ENCODE results near the gene SRP68.
"Not testable (repeated sequence)": the region's sequence is repeated elsewhere in the genome, so short reads cannot be mapped to it uniquely, and the experiment has no call there.

The SRP68 gene

DNA sequence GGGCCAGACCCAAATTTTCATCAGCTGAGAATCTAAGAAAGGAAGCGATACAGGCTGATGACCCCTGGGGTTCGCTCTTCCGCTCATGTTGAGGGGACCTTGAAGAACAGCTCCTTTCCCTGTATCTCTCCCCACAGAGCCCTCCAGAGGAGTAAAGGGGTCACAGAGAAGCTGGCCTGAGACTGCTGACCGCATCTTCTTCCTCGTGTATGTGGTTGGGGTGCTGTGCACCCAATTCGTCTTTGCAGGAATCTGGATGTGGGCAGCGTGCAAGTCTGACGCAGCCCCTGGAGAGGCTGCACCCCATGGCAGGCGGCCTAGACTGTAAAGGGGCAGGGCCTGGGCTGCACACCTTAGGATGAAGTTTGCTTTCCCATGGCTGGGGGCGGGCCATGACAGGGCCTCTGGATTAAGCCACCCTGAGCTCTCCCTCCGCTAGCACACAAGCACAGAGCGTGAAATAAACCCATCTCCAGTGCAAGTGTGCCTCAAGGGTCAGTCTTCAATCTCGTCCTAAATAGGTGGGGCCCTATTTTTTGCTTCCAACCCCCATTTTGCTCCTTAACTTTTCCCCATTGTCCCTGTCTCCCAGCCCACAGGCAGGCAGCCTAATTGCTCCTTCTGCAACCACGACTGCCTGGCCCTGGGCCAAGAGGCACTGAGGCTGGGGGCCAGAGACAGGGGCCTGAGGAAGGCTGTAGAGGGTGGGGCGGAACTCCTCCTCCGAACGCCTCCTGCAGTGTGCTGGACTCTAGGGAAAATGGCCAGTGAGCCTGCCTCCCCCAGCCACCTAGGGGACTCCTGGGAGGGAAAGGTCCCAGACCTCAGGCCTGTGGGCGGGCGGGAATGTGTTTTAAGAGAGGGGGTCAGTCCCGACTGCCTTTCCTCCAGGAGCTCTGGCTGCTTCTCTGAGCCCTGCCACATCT, 10.3 kb upstream of the SRP68 start:
- H3K4me3 ChIP-seq (ENCODE audit: low read length in 2 of 2): no peak overlapping the region
- H3K27me3 ChIP-seq (ENCODE audit: control insufficient read depth in 2 of 2, insufficient read depth in 2 of 2, low read length in 2 of 2): peaks cover 20% of the 10 kb centered on the region in 2 donors
- H3K9ac ChIP-seq (ENCODE audit: low read depth in 1 of 2, low read length in 2 of 2): no peak overlapping the region
- H3K4me1 ChIP-seq (ENCODE audit: control insufficient read depth in 2 of 2, insufficient read depth in 2 of 2, low read length in 2 of 2): no peaks in the 10 kb centered on the region
- H3K9me3 ChIP-seq (ENCODE audit: control insufficient read depth in 2 of 2, low read length in 2 of 2): no peaks in the 10 kb centered on the region
- H3K27ac ChIP-seq (ENCODE audit: low read depth in 2 of 2, low read length in 2 of 2): no peak overlapping the region
- H3K36me3 ChIP-seq (ENCODE audit: control insufficient read depth in 2 of 2, insufficient read depth in 2 of 2, low read length in 2 of 2): peaks cover 35 to 43% of the 10 kb centered on the region in 2 donors

DNA sequence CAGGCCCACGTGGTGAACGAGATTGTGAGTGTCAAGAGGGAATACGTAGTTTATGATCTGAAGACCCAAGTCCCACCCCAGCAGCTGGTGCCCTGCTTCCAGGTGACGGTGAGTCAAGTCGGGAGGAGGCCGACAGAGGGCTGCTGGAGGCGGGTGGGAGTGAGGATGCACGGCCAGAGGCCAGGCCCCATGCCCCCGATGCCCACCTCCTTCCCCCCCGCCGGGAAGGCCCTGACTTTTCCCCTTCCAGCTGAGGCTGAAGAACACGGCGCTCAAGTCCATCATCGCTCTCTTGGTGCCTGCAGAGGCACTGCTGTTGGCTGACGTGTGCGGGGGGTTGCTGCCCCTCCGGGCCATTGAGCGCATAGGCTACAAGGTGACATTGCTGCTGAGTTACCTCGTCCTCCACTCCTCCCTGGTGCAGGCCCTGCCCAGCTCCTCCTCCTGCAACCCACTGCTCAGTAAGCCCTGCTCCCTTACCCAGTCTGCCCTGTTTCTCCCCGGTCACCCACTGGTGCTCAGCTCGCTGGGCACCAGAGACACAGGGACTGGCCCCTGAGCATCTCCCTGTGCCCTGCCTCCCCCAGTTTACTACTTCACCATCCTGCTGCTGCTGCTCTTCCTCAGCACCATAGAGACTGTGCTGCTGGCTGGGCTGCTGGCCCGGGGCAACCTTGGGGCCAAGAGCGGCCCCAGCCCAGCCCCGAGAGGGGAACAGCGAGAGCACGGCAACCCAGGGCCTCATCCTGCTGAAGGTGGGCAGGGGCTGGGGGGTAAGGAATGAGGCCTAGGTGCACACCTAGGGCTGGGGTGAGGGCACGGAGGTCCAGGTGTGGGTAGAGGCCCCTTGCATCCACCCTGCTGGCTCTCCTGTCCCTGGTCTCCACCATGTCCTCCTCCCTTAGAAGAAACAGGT, 9.2 kb upstream of the SRP68 start:
- Histone ChIP-seq H3K36me3 (ENCODE audit: control insufficient read depth in 2 of 2, insufficient read depth in 2 of 2, low read length in 2 of 2) (peaks cover 25 to 33% of the 10 kb centered on the region in 2 donors), H3K27ac (ENCODE audit: low read depth in 2 of 2, low read length in 2 of 2) (no peak overlapping the region), H3K4me1 (ENCODE audit: control insufficient read depth in 2 of 2, insufficient read depth in 2 of 2, low read length in 2 of 2) (peaks cover 0 to 3% of the 10 kb centered on the region in 2 donors), H3K27me3 (ENCODE audit: control insufficient read depth in 2 of 2, insufficient read depth in 2 of 2, low read length in 2 of 2) (peaks cover 30 to 31% of the 10 kb centered on the region in 2 donors), H3K9me3 (ENCODE audit: control insufficient read depth in 2 of 2, low read length in 2 of 2) (no peaks in the 10 kb centered on the region), H3K4me3 (ENCODE audit: low read length in 2 of 2) (no peak overlapping the region), H3K9ac (ENCODE audit: low read depth in 1 of 2, low read length in 2 of 2) (no peak overlapping the region)

DNA sequence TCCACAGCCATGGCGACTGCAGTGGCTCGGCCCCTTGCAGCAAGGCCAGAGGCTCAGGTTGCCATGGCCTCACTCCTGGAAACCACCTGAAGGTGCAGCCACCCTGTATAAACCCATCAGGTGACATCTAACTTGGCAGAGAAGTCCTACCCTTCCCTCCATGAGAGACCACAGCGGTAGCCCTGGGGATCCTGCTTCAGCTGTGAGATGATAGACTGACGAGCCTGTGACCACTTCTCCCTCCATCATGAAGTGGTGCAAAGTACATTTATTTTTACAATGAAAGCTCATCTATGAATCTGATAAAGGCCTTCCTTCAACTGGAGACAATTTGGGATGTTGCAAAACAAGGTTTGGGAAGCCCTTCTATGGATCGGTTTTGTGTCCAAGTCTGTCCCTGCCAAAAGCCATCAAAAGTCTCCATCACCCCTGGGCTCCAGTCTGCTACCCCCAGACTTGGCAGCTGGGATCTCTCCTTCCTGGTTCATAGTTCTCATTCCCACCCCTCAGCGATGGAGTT, 8.5 kb upstream of the SRP68 start:
- Histone ChIP-seq H3K4me3 (ENCODE audit: low read length in 2 of 2) (no peak overlapping the region), H3K4me1 (ENCODE audit: control insufficient read depth in 2 of 2, insufficient read depth in 2 of 2, low read length in 2 of 2) (peaks cover 0 to 9% of the 10 kb centered on the region in 2 donors), H3K9me3 (ENCODE audit: control insufficient read depth in 2 of 2, low read length in 2 of 2) (no peaks in the 10 kb centered on the region), H3K9ac (ENCODE audit: low read depth in 1 of 2, low read length in 2 of 2) (no peak overlapping the region), H3K27ac (ENCODE audit: low read depth in 2 of 2, low read length in 2 of 2) (no peak overlapping the region), H3K27me3 (ENCODE audit: control insufficient read depth in 2 of 2, insufficient read depth in 2 of 2, low read length in 2 of 2) (peaks cover 37% of the 10 kb centered on the region in 2 donors), H3K36me3 (ENCODE audit: control insufficient read depth in 2 of 2, insufficient read depth in 2 of 2, low read length in 2 of 2) (peaks cover 23 to 30% of the 10 kb centered on the region in 2 donors)

DNA sequence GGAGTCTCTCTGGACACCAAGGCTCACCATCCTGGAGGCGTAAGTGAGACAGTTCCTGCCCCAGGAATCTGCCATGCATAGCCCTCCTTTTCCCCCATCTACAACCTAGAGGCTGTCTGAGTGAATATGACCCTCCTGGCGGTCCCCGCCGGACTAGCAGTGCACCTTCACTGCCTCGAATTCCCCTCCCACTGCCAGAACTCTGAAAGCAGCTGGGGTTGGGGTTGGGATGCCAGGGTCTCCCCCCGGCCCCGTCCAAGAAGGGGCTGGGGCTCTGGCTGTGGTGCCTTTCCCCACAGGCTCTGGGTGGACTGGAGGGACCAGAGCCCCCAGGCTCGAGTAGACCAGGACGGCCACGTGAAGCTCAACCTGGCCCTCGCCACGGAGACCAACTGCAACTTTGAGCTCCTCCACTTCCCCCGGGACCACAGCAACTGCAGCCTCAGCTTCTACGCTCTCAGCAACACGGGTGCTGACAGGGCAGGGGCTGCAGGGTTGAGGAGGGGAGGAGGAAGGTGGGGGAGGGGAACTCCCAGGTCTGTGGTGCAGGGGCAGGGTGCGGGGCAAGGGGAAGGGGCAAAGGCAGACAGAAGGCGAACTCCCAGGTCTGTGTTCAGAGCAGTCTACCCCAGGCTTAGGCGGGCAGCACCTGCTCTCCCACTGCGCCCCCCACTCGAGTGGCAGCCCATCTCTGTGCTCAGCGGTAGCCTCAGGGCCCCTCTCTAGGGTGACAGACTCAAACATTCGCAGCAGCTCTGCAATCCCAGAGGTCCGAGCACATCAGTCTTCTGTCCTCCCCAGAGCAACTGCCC, 7.8 kb upstream of the SRP68 start:
- H3K4me3 ChIP-seq (ENCODE audit: low read length in 2 of 2): no peak overlapping the region
- no peak overlapping the region for H3K27ac ChIP-seq (ENCODE audit: low read depth in 2 of 2, low read length in 2 of 2)
- H3K9me3 ChIP-seq (ENCODE audit: control insufficient read depth in 2 of 2, low read length in 2 of 2): no peaks in the 10 kb centered on the region
- no peak overlapping the region for H3K9ac ChIP-seq (ENCODE audit: low read depth in 1 of 2, low read length in 2 of 2)
- H3K36me3 ChIP-seq (ENCODE audit: control insufficient read depth in 2 of 2, insufficient read depth in 2 of 2, low read length in 2 of 2): peaks cover 16 to 24% of the 10 kb centered on the region in 2 donors
- H3K4me1 ChIP-seq (ENCODE audit: control insufficient read depth in 2 of 2, insufficient read depth in 2 of 2, low read length in 2 of 2): peaks cover 5 to 9% of the 10 kb centered on the region in 2 donors
- H3K27me3 ChIP-seq (ENCODE audit: control insufficient read depth in 2 of 2, insufficient read depth in 2 of 2, low read length in 2 of 2): peaks cover 44% of the 10 kb centered on the region in 2 donors

DNA sequence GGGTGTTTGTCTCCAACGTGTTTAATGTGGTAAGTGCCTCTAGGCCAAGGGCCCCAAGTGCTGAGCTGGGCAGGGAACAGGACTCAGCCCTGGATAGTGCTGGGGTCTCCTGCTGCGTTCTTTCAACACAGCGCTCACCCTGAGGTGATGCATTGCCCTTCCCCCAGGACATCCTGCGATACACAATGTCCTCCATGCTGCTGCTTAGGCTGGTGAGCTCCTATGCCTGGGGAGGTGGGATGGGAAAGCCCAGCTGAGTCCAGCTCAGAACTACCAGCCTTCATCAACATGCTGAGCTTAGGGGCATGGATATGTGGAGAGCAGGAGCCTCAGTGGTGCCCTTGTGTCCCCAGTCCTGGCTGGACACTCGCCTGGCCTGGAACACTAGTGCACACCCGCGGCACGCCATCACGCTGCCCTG, 7.2 kb upstream of the SRP68 start:
- H3K27me3 ChIP-seq (ENCODE audit: control insufficient read depth in 2 of 2, insufficient read depth in 2 of 2, low read length in 2 of 2): peaks cover 49 to 50% of the 10 kb centered on the region in 2 donors
- H3K27ac ChIP-seq (ENCODE audit: low read depth in 2 of 2, low read length in 2 of 2): no peak overlapping the region
- peaks cover 9% of the 10 kb centered on the region in 2 donors for H3K4me1 ChIP-seq (ENCODE audit: control insufficient read depth in 2 of 2, insufficient read depth in 2 of 2, low read length in 2 of 2)
- H3K4me3 ChIP-seq (ENCODE audit: low read length in 2 of 2): no peak overlapping the region
- peaks cover 10 to 18% of the 10 kb centered on the region in 2 donors for H3K36me3 ChIP-seq (ENCODE audit: control insufficient read depth in 2 of 2, insufficient read depth in 2 of 2, low read length in 2 of 2)
- H3K9me3 ChIP-seq (ENCODE audit: control insufficient read depth in 2 of 2, low read length in 2 of 2): no peaks in the 10 kb centered on the region
- no peak overlapping the region for H3K9ac ChIP-seq (ENCODE audit: low read depth in 1 of 2, low read length in 2 of 2)

DNA sequence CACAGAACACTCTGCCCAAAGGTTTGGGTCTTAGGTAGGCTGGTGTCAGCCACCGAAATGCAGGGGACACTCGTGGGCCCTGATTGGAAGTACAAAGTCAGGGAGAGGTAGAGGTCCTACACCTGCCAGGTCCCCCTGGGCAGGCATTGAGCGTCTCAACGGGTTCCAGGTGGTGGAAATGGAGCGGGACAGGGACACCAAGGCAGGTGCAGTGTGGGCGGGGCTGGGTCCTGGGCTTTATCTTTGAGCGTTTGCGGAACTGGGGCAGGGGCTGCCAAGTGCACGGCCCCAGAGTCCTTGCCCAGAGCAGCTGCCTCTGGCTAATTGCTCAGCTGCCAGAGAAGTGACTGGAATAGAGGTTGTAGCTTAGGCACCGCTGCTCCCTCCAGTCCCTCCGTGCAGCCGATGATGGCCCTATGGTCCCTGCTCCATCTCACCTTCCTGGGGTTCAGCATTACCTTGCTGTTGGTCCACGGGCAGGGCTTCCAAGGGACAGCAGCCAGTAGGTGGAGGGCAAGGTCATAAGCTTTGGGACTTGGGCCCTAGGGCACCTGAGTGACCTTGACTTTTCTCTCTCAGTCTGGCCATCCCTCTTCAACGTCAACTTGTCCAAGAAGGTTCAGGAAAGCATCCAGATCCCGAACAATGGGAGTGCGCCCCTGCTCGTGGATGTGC, 6.7 kb upstream of the SRP68 start, which contains the start of gene ZACN:
Gene ZACN (plus strand): TSS at position 323 of the 675 bp plus-strand sequence. CDS start 83 bp downstream, at position 406.
- Histone ChIP-seq H3K9me3 (ENCODE audit: control insufficient read depth in 2 of 2, low read length in 2 of 2) (no peaks in the 10 kb centered on the region), H3K36me3 (ENCODE audit: control insufficient read depth in 2 of 2, insufficient read depth in 2 of 2, low read length in 2 of 2) (peaks cover 5 to 12% of the 10 kb centered on the region in 2 donors), H3K4me3 (ENCODE audit: low read length in 2 of 2) (no peak within 1 kb of the TSS), H3K9ac (ENCODE audit: low read depth in 1 of 2, low read length in 2 of 2) (no peak within 1 kb of the TSS), H3K27me3 (ENCODE audit: control insufficient read depth in 2 of 2, insufficient read depth in 2 of 2, low read length in 2 of 2) (peaks cover 54 to 55% of the 10 kb centered on the region in 2 donors), H3K27ac (ENCODE audit: low read depth in 2 of 2, low read length in 2 of 2) (no peak within 1 kb of the TSS), H3K4me1 (ENCODE audit: control insufficient read depth in 2 of 2, insufficient read depth in 2 of 2, low read length in 2 of 2) (peaks cover 9% of the 10 kb centered on the region in 2 donors)

DNA sequence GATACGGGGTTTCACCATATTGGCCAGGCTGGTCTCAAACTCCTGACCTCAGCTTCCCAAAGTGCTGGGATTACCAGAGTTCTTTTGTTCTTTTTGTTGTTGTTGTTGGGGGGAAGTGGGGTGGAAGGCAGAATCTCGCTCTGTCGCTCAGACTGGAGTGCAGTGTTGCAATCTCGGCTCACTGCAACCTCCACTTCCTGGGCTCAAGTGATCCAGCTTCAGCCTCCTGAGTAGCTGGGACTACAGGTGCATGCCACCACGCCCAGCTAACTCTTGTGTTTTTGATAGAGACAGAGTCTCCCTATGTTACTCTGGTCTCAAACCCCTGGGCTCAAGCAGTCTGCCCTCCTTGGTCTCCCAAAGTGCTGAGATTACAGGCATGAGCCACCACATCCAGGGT, 6.1 kb upstream of the SRP68 start:
- H3K9me3 ChIP-seq (ENCODE audit: control insufficient read depth in 2 of 2, low read length in 2 of 2); H3K9ac ChIP-seq (ENCODE audit: low read depth in 1 of 2, low read length in 2 of 2); H3K4me3 ChIP-seq (ENCODE audit: low read length in 2 of 2); H3K4me1 ChIP-seq (ENCODE audit: control insufficient read depth in 2 of 2, insufficient read depth in 2 of 2, low read length in 2 of 2); H3K36me3 ChIP-seq (ENCODE audit: control insufficient read depth in 2 of 2, insufficient read depth in 2 of 2, low read length in 2 of 2); H3K27ac ChIP-seq (ENCODE audit: low read depth in 2 of 2, low read length in 2 of 2): not testable (repeated sequence)
- H3K27me3 ChIP-seq (ENCODE audit: control insufficient read depth in 2 of 2, insufficient read depth in 2 of 2, low read length in 2 of 2): peaks cover 57% of the 10 kb centered on the region in 2 donors

DNA sequence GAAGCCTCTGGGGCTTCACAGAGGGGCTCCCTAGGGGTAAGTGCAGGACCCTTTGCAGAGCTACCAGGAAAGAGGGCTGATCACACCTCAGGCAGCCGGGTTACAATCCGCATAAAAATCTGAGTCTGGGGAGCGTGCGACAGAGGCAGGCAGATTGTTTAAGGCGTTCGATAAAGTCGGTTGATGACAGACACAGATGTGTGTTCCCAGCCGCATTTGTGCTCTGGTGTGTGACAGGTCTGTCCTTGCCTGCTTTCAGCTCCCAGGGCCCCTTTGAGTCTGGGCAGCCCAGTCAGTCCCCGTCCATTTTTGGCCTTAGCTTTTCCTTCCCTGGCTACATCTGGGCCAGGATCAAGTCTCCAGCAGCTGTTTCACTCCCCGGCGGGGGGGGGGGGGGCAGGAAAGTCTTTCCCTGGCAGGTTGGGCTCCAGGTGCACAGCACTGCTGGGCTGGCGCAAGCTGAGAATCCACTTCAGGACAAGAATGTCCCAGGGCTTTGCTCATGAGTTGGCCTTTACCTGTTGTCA, 5.3 kb upstream of the SRP68 start:
- Histone ChIP-seq H3K36me3 (ENCODE audit: control insufficient read depth in 2 of 2, insufficient read depth in 2 of 2, low read length in 2 of 2) (peaks cover 0 to 4% of the 10 kb centered on the region in 2 donors), H3K27me3 (ENCODE audit: control insufficient read depth in 2 of 2, insufficient read depth in 2 of 2, low read length in 2 of 2) (peaks cover 57% of the 10 kb centered on the region in 2 donors), H3K4me1 (ENCODE audit: control insufficient read depth in 2 of 2, insufficient read depth in 2 of 2, low read length in 2 of 2) (peaks cover 12 to 13% of the 10 kb centered on the region in 2 donors), H3K27ac (ENCODE audit: low read depth in 2 of 2, low read length in 2 of 2) (no peak overlapping the region), H3K9me3 (ENCODE audit: control insufficient read depth in 2 of 2, low read length in 2 of 2) (no peaks in the 10 kb centered on the region), H3K9ac (ENCODE audit: low read depth in 1 of 2, low read length in 2 of 2) (no peak overlapping the region), H3K4me3 (ENCODE audit: low read length in 2 of 2) (no peak overlapping the region)

Data from mucosa of rectum (tissue), 2 donors.